ENCODE measurements around the gene DUSP18.
"Not testable (repeated sequence)": the region's sequence is repeated elsewhere in the genome, so short reads cannot be mapped to it uniquely, and the experiment has no call there.

DUSP18 gene

DNA sequence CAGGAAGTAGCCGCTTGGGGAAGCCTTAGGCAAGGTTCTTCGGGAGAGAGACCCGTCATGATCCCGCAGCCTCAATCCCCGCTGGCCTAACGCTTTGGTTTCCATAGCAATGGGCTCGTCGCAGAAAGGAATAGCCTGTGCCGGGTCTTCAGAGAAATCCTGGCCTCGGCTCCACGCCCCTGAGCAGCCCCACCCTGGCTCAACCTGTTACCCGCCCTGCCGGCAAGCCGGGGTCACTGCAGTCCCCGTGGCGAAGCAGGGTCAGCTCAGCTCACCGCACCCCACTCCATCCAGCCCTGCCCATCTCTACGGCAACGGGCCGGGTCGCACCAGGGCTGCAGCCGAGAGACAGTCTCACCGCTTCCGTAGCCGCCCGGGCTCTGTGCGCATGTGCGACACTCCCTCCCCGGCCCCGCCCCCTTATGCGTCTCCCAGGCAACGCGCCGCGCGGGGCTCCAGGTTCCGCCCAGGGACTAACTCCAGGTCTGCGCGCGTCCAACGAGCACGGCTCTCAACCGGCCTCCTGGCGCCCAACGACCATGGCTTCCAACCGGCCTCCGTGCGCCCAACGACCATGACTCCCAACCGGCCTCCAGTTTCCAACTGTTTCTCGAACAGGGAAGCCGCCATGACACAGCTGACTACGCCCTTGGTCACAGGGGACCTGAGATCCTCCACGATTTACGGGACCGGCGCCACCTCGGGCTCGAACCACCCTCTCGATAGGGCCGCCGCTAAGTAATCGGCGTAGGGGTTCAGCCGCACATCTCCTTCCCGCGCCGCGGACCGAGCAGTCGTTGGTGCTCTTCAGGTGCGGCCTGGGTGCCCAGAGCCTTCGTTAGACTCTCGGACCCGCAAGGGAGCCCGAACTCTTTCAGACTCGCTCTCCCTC is at the start of gene DUSP18:
Gene DUSP18, minus strand, starts transcription at position 382 of the 892 bp plus-strand sequence. CDS start 3,872 bp downstream, outside the sequence.
- peak; percentile 91 for DNase-seq

DNA sequence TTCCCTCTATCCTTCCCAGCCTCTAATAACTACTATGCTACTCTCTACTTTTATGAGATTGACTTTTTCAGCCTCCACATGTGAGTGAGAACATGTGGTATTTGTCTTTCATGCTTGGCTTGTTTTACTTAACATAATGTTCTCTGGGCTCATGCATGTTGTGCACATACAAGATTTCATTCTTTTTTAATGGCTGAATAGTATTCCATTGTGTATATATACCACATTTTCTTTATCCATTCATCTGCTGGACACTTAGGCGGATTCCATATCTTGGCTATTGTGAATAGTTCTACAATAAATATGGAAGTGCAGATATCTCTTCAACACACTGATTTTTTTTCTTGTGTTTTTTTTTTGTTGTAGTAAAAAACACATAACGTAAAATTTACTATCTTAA is 46.4 kb upstream of the DUSP18 start:
- DNase-seq: no peak

DNA sequence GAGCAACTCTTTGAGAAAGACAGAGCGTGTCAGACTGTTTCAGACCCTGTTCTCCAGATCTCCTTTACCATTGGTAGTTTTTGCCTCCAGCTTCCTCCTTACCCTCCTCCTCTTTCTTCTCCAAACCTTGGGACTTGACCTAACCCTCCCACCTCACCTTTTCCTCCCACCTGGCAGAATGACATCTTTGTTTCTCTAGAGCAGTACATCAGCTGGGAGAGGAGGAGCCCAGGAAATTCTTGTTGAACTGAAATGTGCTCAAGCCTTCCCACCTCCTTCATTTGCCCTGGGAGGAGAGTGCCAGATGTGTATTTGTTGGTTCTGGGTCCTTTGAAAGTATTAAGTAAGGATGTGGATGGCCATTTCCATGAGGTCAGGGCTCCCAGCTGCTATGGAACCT is 44.4 kb upstream of the DUSP18 start:
- DNase-seq: no peak

DNA sequence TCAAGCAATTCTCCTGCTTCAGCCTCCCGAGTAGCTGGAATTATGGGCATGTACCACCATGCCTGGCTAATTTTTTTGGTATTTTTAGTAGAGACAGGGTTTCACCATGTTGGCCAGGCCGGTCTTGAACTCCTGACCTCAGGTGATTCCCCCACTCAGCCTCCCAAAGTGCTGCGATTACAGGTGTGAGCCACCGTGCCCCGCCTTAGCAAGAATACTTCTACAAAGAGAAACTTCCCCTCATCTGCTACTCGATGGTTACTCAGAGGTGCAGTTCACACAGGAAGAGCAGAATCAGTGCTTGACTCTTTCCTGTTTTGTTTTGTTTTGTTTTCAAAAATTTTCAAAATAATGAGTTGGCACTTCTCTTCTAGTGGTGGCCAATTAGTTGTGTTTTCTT is 42.3 kb upstream of the DUSP18 start:
- DNase-seq: peak; percentile 66

DNA sequence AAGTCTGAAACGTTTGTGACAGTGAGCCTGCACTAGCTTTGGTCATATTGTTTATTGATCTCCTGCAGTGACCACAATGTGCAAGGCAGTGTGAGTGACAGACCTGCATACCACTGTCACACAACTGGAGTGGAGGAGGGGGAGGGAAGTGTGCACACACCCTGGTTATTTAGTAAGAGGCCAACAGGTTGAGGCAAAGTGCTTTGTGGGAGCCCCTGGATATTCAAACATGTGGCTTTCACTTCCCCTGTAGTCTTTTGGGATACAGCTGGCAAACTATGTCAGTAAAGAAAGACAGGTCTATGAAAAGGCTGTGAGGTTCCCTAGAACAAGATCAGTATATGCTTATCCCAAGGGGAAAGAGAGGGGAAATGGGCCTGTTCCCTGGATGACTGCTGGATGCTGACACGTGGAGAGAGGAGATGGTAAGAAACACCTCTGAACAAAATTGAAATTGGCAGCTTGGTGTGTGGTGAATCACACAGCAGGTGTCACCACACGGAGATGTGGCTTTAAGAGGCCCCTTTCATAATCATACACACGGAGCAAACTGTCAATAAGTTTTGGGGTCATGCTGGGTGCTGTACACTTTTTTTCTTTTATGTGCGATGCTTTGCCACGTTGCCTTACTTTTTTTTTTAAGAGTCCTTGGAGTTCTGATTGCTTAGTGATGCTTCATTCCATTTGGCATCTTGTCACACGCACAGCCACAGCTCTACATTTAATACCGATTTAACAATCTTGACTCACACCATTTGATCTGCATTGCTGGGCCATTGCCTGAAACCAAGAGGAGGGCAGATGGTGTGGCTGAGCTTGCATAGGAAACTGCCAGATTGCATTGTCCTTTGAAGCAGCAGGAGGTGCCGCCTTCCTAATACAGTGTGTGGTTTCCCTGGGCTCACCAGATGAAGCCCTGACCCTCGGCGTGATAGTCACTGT is 38.3 kb upstream of the DUSP18 start:
- peak; percentile 37 for DNase-seq

DNA sequence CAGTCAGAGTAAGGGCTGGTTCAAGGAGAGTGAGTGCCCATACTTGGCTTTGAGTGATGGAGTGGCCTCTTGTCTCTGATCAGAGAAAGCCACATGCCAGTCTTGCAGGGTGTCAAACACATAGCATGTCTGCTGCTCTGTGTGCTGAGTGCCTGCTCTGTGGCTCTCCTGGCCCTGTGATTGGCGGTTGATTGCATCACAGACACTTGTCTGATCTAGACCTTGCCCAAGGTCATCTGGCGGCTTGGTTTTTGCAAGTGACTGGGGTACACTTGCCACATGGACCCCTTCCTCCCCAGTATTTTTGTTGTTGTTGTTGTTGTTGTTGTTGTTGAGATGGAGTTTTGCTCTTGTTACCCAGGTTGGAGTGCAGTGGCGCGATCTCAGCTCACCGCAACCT is 37.3 kb upstream of the DUSP18 start:
- no peak for DNase-seq

- no peak for DNase-seq
Measured at GRCh38 chr22:30702856-30703255, 35.2 kb upstream of the DUSP18 start.

DNA sequence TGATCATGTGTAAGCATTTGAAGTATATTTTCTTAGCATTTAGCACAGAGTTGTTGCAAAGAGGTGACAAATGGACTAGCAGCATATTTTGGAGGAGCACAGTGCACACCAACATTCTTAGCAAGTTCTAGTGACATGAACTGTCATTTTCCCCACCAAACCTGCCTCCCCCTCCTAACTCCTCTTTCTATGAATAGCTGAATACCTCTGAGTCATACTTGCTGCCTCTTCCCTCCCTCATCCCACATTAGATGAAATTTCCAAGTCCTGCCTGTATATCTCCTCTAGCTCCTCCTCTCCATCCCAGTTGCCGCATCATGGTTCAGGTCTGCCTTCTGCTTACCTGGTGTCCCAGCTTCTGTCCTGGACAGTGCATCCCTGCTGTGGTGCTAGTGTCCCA is 34.2 kb upstream of the DUSP18 start:
- DNase-seq: no peak

DNA sequence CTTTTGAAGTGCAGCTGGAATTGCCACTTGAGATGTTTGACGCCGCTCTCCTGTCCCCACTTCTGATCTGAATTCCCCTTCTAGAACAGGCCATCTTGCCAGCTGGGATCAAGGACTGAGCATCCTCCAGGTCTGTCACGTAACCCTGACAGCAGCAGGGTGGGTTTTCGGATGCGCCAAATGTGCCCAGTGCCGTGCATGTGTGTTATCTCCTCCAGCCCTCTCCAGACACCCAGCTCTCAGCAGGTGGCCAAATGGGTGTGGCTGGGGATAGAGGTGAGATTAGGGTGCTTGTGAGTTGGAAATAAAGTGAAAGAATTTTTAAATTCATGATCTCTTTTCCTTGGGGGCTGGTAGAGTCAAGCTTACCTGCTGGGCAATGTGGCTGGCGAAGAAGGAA is 30.3 kb upstream of the DUSP18 start:
- DNase-seq: no peak

DNA sequence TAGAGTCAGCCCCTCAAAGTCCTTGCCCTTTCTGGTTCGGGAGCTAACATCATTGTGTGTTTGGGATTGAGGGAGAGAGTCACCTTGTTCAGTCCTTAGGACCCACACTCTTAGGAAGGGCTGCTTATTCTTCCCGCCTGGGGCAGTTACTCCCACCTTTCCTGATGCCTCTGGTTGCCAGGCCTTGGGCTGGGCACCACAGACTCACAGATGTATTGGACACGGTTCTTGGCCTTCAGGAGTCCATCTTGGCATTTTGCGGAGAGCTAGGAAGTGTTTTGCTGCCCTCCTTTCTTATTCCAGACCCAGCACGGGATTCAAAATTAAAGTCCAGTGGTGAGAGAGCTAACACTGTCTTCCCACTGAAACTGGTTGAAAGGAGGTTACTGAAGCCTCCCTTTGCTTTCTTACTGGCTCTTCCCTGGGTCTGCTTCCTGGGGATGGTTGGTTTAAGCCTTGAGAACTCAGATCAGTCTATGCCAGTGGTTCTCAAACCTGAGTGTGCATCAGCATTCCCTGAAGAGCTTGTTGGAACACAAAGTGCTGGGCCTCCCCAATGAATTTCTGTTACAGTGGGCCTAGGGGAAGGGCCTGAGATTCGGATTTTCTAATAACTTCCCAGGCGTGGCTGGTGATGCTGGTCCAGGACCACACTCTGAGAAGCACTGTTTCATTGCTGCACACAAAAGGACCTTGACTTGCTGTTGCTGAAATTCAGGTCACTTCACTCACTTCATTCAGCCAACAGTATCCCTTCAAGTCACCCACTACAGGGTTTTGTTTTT is 28.4 kb upstream of the DUSP18 start:
- no peak for DNase-seq

DNA sequence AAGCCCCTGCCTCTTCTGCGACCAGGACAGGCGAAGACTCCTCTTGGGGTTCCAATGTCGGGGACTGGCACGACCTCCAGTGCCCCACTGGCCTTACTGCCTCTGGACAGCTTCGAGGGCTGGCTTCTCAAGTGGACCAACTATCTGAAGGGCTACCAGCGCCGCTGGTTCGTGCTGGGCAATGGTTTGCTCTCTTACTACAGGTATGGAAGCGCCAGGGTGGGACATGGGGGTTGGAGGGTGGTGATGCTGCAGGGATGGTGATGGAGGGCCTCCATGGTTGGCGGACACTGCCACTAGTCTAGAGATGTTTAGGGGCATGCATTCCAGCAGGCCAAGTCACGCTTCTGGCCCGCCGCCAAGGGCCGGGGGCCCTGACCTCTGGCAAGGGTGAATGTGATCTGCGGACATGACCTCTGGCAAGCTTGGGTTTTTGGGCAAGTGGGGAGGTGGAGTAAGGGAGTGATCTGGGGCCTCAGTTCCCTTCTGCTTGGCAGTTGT is 27.7 kb upstream of the DUSP18 start:
- DNase-seq: no peak

DNA sequence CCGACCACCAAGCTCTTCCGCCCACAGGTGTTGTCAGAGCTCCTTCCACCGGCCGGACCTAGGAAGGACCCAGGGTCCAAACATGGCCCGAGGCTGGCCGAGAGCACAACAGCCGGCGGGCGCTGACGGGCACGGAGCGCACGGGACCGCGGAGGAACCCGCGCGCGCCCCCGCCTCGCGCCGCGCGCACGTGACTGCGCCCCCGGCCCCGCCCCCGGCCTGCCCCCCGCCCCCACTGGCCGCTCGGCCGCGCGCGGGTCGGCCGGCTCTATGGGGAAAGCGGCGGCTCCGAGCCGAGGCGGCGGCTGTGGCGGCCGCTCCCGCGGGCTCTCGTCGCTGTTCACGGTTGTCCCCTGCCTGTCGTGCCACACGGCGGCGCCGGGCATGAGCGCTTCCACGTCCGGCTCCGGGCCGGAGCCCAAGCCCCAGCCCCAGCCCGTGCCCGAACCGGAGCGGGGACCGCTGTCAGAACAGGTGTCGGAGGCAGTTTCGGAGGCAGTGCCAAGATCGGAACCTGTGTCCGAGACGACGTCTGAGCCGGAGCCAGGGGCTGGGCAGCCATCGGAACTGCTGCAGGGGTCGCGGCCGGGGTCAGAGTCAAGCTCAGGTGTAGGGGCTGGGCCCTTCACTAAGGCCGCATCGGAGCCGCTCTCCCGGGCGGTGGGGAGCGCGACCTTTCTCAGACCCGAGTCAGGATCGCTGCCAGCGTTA is 27.1 kb upstream of the DUSP18 start, which contains the start of gene OSBP2:
Gene OSBP2, plus strand, starts transcription at position 235 of the 711 bp plus-strand sequence. Its CDS starts 36 bp downstream, at position 271.
- DNase-seq: peak; percentile 19

GRCh38 chr22:30694171-30694639 is 26.5 kb upstream of the DUSP18 start:
- peak; percentile 47 for DNase-seq

DNA sequence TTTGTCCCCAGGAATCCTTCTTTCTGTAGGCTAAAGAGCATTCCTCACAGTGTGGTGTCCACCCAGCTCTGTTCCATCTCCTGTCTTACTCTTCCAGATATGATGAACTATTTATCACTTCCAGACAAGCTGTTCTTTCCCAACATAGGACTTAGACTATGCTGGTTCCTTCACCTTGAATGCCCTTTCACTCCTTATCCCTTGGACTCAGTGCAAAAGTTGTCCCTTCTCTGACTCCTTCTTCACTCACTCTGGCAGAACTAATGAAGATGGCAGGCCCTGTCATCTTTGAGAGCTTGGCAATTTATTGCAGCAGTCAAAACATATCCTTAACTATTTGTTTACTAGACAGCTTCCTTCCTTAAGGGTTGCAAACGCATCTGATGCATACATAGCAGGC is 23.5 kb upstream of the DUSP18 start:
- no peak for DNase-seq

DNA sequence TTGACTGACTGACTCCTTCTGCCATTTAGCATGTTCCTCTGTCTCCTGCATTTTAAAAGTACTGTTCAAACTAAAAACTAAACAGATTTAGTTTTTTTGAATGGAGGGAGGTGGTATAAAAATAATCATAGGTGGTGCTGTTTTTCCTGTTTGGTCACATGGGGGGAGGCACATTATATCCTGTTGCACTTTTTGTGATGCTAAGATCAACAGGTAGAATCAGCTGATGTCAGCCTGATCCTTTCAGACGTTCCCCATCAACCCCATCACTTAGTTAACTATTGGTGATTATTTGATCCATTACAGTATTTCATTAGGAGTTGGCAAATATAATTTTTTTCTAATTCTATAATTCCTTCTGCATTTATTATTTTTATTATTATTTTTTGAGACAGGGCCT is 21.9 kb upstream of the DUSP18 start:
- no peak for DNase-seq

GRCh38 chr22:30687358-30687757 is 19.7 kb upstream of the DUSP18 start:
- DNase-seq: no peak

DNA sequence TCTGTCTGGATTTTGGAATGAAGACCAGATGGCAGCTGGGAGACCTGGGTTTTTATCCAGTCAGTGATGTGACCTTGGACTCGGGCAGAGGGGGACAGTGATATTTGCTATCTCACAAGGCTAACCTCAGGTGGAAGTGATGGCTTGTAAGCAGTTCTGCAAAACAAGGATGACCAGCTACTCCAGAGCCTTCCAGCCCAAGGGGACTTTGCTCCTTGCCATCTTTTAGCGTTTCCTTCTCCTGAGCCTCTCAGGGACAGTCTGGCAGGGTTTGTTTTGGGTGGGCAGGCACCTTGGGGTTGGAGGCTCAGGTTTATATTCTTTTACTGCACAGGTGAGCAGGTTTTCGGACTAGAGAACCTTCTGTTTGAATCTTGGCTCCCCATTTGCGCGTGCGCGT is 17.5 kb upstream of the DUSP18 start:
- DNase-seq: no peak

DNA sequence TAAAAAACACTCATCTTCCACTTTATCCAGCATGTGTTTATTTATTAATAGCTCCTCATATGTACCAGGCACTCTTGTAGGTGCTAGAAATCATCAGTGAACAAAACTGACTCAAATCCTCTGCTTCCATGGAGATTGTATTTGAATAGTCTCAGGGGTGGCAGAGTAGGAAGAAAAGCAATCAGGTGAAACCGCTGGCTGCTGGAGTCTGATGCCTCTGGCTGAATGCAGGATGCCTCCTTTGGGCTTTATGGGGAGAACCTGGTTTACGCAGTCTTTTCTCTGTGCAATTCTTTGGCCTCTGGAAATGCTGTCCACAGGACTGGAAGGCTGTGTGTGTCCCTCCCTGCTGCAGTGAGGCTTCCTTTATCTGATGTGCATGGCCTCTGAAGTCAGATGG is 14.2 kb upstream of the DUSP18 start:
- DNase-seq: no peak

- no peak for DNase-seq
Measured at GRCh38 chr22:30680991-30681770, 13.5 kb upstream of the DUSP18 start.

- not testable (repeated sequence) for DNase-seq
Measured at GRCh38 chr22:30679895-30680690, 12.4 kb upstream of the DUSP18 start.

All from stimulated activated CD4-positive, alpha-beta T cell treated with anti-CD3 and anti-CD28 coated beads, Interleukin-1b, Interleukin-23, amount 100 ng/mL, for 48 hours (primary cell).